GM10266 (cell line): ENCODE results near the gene SUGCT.

Source experiments
- DNase-seq: peaks from one replicate; pipeline ENCODE4 v3.0.0; 2012; ENCODE audit errors: extremely low spot score
- CTCF ChIP-seq: IDR thresholded peaks from 2 replicates; pipeline ENCODE4 v1.5.1; 2012; ENCODE audit warnings: mild to moderate bottlenecking, low read depth; ENCODE audit not compliant: control insufficient read depth, insufficient read depth; ENCODE audit errors: missing control alignments

The SUGCT gene

GRCh38 chr7:40883826-40884225, 749.0 kb downstream of the SUGCT start:
- no peak for TF ChIP-seq CTCF

GRCh38 chr7:40884241-40884640, 749.4 kb downstream of the SUGCT start:
- no peak for DNase-seq

More at GRCh38 chr7:40883826-40884225, 749.0 kb downstream of the SUGCT start:
- no peak for DNase-seq

GRCh38 chr7:40885503-40885902, 750.7 kb downstream of the SUGCT start:
- no peak for TF ChIP-seq CTCF
- DNase-seq: no peak

More at GRCh38 chr7:40884241-40884640, 749.4 kb downstream of the SUGCT start:
- no peak for TF ChIP-seq CTCF

GRCh38 chr7:40887099-40887498, 752.3 kb downstream of the SUGCT start:
- no peak for DNase-seq
- TF ChIP-seq CTCF: no peak

GRCh38 chr7:40888499-40888898, 753.7 kb downstream of the SUGCT start:
- DNase-seq: no peak
- TF ChIP-seq CTCF: no peak

- no peak for TF ChIP-seq CTCF
- no peak for DNase-seq
Measured at GRCh38 chr7:40889099-40889498, 754.3 kb downstream of the SUGCT start.

GRCh38 chr7:40889539-40889938, 754.7 kb downstream of the SUGCT start:
- no peak for TF ChIP-seq CTCF
- no peak for DNase-seq
